Thoracic aorta (tissue), 2 donors: Measurements from ENCODE around the gene RSRC1. TPM values are rescaled to one million over a fixed set of nuclear protein-coding genes. Genes with fewer than 3 reads are reported as not detected.

ENCODE experiments used
- ATAC-seq: fragments of 150-250 bp; one replicate; pipeline ENCODE4 v1.8.0; 2017; ENCODE audit warnings: low read depth; ENCODE audit not compliant: insufficient number of reproducible peaks, low FRiP score
- DNase-seq: peaks from one replicate; pipeline ENCODE4 v3.0.0-alpha.2; 2020; ENCODE audit warnings: low spot score
- H3K27ac ChIP-seq, 2 donors: fragments of 200-600 bp; sonication (generic); 1 replicate in 1 of 2; 2 replicates in 1 of 2; pipeline ENCODE4 v1.5.1; 2016; ENCODE audit warnings: mild to moderate bottlenecking in 2 of 2, moderate library complexity in 2 of 2
- H3K27me3 ChIP-seq: fragments of 200-600 bp; sonication (generic); replicated peaks from 2 replicates; pipeline ENCODE4 v1.6.0; 2016; ENCODE audit warnings: mild to moderate bottlenecking; ENCODE audit not compliant: insufficient read depth
- H3K36me3 ChIP-seq: fragments of 200-600 bp; sonication (generic); one replicate; pipeline ENCODE4 v1.5.1; 2016
- H3K4me1 ChIP-seq, 2 donors: fragments of 200-600 bp; sonication (generic); 1 replicate in 1 of 2; 2 replicates in 1 of 2; pipeline versions ENCODE4 v1.5.1 to v1.6.0; 2016; ENCODE audit warnings: low read depth in 2 of 2, mild to moderate bottlenecking in 1 of 2; ENCODE audit not compliant: control insufficient read depth in 1 of 2
- H3K4me3 ChIP-seq: fragments of 200-600 bp; sonication (generic); 2 replicates; pipeline ENCODE4 v1.5.1; 2016; ENCODE audit warnings: mild to moderate bottlenecking
- H3K9me3 ChIP-seq: fragments of 200-600 bp; sonication (generic); 2 replicates; pipeline ENCODE4 v1.5.1; 2016
- total RNA-seq, 2 donors: library from RNA; depleted of rRNA; stranded (reverse); fragments of >200 nt; gene quantifications; one replicate each; pipeline versions ENCODE4 v1.1.0 to v1.2.3, GENCODE V29; 2016
- TF ChIP-seq, protein P1 (sequence below): fragments of 200-600 bp; sonication (generic); IDR thresholded peaks from one replicate; pipeline ENCODE4 v1.5.1; 2019; ENCODE audit warnings: antibody characterized with exemption

RSRC1 gene
- total RNA-seq, 2 donors from 2014 or later = 26.6 to 39.5 TPM

DNA sequence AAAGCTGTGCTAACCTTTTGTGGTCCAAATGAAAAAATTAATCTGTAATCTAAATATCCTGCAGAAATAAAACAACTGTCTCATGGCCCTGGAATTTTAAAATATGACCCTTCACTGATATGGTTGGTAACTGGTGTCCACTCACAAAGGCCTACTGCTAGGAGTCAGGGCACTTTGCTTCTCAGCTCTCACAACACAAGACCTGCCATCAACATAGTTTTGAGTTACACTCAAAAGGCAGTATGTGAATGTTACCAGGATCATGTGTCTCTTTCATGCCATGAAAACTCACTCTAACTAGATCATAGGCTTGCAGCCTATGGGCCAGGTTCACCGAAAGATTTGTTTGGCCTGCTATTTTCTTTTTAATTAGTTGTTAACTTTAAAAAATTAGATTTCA is 451.1 kb downstream of the RSRC1 start:
- TF ChIP-seq, protein P1, sequence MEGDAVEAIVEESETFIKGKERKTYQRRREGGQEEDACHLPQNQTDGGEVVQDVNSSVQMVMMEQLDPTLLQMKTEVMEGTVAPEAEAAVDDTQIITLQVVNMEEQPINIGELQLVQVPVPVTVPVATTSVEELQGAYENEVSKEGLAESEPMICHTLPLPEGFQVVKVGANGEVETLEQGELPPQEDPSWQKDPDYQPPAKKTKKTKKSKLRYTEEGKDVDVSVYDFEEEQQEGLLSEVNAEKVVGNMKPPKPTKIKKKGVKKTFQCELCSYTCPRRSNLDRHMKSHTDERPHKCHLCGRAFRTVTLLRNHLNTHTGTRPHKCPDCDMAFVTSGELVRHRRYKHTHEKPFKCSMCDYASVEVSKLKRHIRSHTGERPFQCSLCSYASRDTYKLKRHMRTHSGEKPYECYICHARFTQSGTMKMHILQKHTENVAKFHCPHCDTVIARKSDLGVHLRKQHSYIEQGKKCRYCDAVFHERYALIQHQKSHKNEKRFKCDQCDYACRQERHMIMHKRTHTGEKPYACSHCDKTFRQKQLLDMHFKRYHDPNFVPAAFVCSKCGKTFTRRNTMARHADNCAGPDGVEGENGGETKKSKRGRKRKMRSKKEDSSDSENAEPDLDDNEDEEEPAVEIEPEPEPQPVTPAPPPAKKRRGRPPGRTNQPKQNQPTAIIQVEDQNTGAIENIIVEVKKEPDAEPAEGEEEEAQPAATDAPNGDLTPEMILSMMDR = no peak
- Histone ChIP-seq H3K36me3 (no peaks in the 10 kb centered on the region), H3K4me3 (no peak overlapping the region), H3K27ac (no peak overlapping the region), H3K4me1 (no peaks in the 10 kb centered on the region), H3K9me3 (no peaks in the 10 kb centered on the region), H3K27me3 (no peaks in the 10 kb centered on the region)
- DNase-seq (no peak), ATAC-seq (no peak)

DNA sequence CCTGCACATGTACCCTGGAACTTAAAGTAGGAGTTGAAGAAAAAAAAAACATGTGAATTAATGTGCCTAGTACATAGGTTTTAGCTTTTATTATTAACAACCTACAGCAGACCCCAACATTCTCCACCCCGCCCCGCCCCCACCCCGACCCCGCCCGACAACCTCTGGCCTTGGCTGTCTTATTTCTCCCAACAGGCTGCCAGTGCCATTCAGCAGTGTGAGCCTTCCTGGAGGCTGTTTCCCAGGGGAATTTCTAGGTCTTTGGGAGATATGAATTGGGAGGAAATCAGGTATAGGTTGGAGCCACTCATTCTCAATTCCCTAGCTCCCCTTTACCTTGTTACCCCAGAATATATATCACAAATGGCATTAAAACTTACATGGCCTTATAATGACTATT is 452.8 kb downstream of the RSRC1 start:
- ATAC-seq (no peak), DNase-seq (no peak)
- TF ChIP-seq, protein P1 = no peak
- Histone ChIP-seq H3K27ac (no peak overlapping the region), H3K27me3 (no peaks in the 10 kb centered on the region), H3K4me1 (no peaks in the 10 kb centered on the region), H3K36me3 (no peaks in the 10 kb centered on the region), H3K9me3 (no peaks in the 10 kb centered on the region), H3K4me3 (no peak overlapping the region)

DNA sequence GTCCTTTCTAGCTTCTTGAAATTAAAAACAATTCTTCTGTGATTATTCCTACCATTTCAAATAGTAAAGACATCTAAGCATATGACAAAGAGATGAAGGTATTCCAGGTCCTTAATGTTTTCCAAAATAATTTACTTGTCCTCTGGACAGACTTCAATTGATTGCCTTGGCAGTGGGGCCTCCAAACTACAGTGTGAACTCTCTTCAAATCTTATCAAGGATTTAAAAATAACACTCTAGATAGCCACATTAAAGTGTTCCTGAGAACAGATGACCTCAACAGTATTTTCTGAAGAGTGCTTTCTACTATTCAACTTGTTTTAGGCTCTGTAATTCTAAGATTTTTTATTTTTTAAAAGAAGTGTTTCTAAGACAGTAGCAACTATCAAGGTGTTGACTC is 453.2 kb downstream of the RSRC1 start:
- ATAC-seq = no peak
- Histone ChIP-seq H3K4me3 (no peak overlapping the region), H3K9me3 (no peaks in the 10 kb centered on the region), H3K4me1 (no peaks in the 10 kb centered on the region), H3K27ac (no peak overlapping the region), H3K27me3 (no peaks in the 10 kb centered on the region), H3K36me3 (no peaks in the 10 kb centered on the region)
- no peak for DNase-seq
- TF ChIP-seq, protein P1 = no peak

DNA sequence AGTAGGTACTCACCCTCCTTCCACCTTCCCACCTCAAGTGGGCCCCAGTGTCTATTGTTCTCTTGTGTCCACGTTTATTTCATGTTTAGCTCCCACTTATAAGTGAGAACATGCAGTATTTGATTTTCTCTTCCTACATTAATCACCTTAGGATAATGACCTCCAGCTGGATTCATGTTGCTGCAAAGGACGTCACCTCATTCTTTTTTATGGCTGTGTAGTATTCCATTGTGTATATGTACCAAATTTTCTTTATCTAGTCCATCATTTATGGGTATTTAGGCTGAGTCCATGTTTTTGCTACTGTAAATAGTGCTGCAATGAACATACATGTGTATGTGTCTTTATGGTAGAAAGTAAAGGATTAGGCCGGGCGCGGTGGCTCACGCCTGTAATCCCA is 455.2 kb downstream of the RSRC1 start:
- TF ChIP-seq, protein P1 = no peak
- Histone ChIP-seq H3K4me1 (no peaks in the 10 kb centered on the region), H3K36me3 (no peaks in the 10 kb centered on the region), H3K27me3 (no peaks in the 10 kb centered on the region), H3K9me3 (no peaks in the 10 kb centered on the region), H3K4me3 (no peak overlapping the region), H3K27ac (no peak overlapping the region)
- DNase-seq = no peak
- ATAC-seq = no peak

DNA sequence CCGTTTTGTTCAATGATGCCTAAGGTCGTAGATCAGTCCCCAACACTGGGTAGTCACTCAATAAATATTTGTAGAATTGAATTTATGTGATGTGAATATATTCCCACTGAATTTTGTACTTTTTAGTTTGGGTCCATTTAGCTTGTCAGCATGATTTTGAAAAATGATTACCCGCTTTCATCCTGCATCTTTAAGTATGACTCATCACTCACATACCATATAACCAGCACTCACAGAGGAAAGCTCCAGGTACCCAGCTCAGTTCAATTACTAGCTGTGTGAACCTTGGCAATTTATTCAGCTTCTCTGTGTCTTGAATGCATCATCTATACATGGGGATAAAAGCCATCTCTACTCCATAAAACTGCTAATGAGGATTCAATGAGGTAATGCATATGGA is 458.9 kb downstream of the RSRC1 start:
- Histone ChIP-seq H3K9me3 (no peaks in the 10 kb centered on the region), H3K27me3 (no peaks in the 10 kb centered on the region), H3K27ac (no peak overlapping the region), H3K4me3 (no peak overlapping the region), H3K4me1 (no peaks in the 10 kb centered on the region), H3K36me3 (no peaks in the 10 kb centered on the region)
- TF ChIP-seq, protein P1 = no peak
- DNase-seq (no peak), ATAC-seq (no peak)
